Mesendoderm (in vitro differentiated cells): ENCODE measurements around the gene DUSP11. TPM values are rescaled to one million over a fixed set of nuclear protein-coding genes. Genes with fewer than 3 reads are reported as not detected.

Experiments
- DNase-seq: peaks from one replicate; pipeline ENCODE4 v3.0.0; 2013
- H2AK5ac ChIP-seq: 2 replicates; pipeline ENCODE4 v1.6.1; 2013; ENCODE audit warnings: low read length, inconsistent platforms
- H2BK120ac ChIP-seq: 2 replicates; pipeline ENCODE4 v1.6.1; 2013; ENCODE audit warnings: low read depth, mild to moderate bottlenecking, low read length, moderate library complexity, mixed read lengths
- H2BK15ac ChIP-seq: replicated peaks from 2 replicates; pipeline ENCODE4 v1.6.1; 2013; ENCODE audit warnings: low read depth, mild to moderate bottlenecking, moderate library complexity
- H2BK5ac ChIP-seq: 2 replicates; pipeline ENCODE4 v1.6.1; 2013; ENCODE audit warnings: low read length, inconsistent platforms
- H3K18ac ChIP-seq: 2 replicates; pipeline ENCODE4 v1.6.1; 2013; ENCODE audit warnings: mild to moderate bottlenecking, low read length, mixed read lengths
- H3K23ac ChIP-seq: one replicate; pipeline ENCODE4 v1.6.1; 2013; ENCODE audit warnings: low read length
- H3K27ac ChIP-seq: 2 replicates; pipeline ENCODE4 v1.5.1; 2013; ENCODE audit warnings: low read depth, mild to moderate bottlenecking, inconsistent platforms, low read length, moderate library complexity
- H3K27me3 ChIP-seq: 2 replicates; pipeline ENCODE4 v1.6.1; 2013; ENCODE audit warnings: low read length, control low read depth, mild to moderate bottlenecking, inconsistent platforms; ENCODE audit not compliant: insufficient read depth, poor library complexity
- H3K36me3 ChIP-seq: 2 replicates; pipeline ENCODE4 v1.6.1; 2013; ENCODE audit warnings: low read length, inconsistent platforms; ENCODE audit not compliant: control insufficient read depth, insufficient read depth
- H3K4ac ChIP-seq: one replicate; pipeline ENCODE4 v1.6.1; 2013; ENCODE audit warnings: low read depth, mild to moderate bottlenecking, low read length, moderate library complexity
- H3K4me1 ChIP-seq: 2 replicates; pipeline ENCODE4 v1.6.1; 2013; ENCODE audit warnings: low read depth, low read length, inconsistent platforms; ENCODE audit not compliant: control insufficient read depth
- H3K4me2 ChIP-seq: 2 replicates; pipeline ENCODE4 v1.6.1; 2013; ENCODE audit warnings: low read length
- H3K4me3 ChIP-seq: 2 replicates; pipeline ENCODE4 v1.5.1; 2013; ENCODE audit warnings: mild to moderate bottlenecking, low read length
- H3K56ac ChIP-seq: one replicate; pipeline ENCODE4 v1.6.1; 2013; ENCODE audit warnings: low read length
- H3K79me1 ChIP-seq: 2 replicates; pipeline ENCODE4 v1.6.1; 2013; ENCODE audit warnings: low read length, inconsistent platforms
- H3K79me2 ChIP-seq: 2 replicates; pipeline ENCODE4 v1.6.1; 2013; ENCODE audit warnings: mild to moderate bottlenecking, low read length; ENCODE audit not compliant: control insufficient read depth, insufficient read depth
- H3K9ac ChIP-seq: 2 replicates; pipeline ENCODE4 v1.6.1; 2013; ENCODE audit warnings: low read length, inconsistent platforms
- H4K5ac ChIP-seq: one replicate; pipeline ENCODE4 v1.6.1; 2013; ENCODE audit warnings: low read length
- H4K8ac ChIP-seq: one replicate; pipeline ENCODE4 v1.6.1; 2013; ENCODE audit warnings: low read depth, mild to moderate bottlenecking, control low read depth, low read length, moderate library complexity
- WGBS: extraction: QIAGEN DNeasy Blood & Tissue Kit; methylation state at CpG from one replicate; pipeline ENCODE4 v1.1.7; 2013; ENCODE audit warnings: low lambda C conversion rate, missing lambda C conversion rate; ENCODE audit not compliant: insufficient coverage; ENCODE audit errors: extremely low coverage; 5-methylcytosine and 5-hydroxymethylcytosine counted together
- polyA plus RNA-seq, 2 experiments: library from polyadenylated mRNA; stranded (reverse); fragments of 200-250 nt; gene quantifications; one replicate each; pipeline ENCODE4 v1.2.3, GENCODE V29; 2013

DUSP11 gene
- 29.4 TPM for polyA plus RNA-seq (2013, experiment 1 of 2)
- 33.2 TPM for polyA plus RNA-seq (2013, experiment 2 of 2)

DNA sequence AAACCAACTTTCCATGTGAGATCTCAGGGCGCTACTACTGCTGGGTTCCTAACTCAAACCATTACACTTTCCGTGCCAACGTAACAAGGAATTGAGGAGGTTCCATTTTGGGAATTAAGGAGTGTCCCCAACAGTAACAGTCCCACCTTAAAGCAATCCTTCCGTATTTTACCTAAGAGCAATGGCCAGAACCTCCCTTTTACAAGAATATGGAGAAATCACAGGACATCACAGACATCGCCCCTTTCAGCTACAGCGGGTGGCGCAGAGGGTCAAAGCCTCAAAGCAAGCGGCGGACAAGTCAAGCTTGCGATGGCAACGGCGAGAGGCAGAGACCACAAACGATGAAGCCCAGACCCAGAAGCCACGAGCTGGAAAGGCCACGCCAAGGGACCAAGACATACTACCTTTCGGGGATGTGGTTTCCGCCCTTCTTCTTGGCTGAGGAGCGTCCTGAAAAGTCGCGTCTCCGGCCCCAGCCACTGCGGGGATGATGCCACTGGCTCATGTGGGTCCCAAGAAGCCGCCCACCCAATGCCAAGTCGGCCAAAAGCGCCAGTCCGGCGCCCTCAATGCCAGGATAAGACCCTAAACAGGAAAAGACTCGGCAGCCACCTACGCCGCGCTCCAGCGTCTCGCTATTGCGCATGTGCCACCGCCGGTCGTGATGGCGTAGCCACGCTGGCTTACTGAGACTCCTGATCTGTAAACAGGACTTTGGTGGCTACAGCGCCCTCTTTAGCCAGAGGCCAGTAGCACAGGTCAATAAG lies at the start of gene DUSP11:
DUSP11 (minus strand) TSS at position 637 of the 770 bp plus-strand sequence; CDS start at position 508, 129 bp downstream.
- no peak within 1 kb of the TSS for H4K5ac ChIP-seq
- H2BK15ac ChIP-seq: no peak within 1 kb of the TSS
- H3K27me3 ChIP-seq: no peaks in the 10 kb centered on the region
- peak within 1 kb of the TSS; percentile 85 for H3K4me2 ChIP-seq
- H3K36me3 ChIP-seq: no peaks in the 10 kb centered on the region
- peak within 1 kb of the TSS; percentile 65 for H3K4me3 ChIP-seq
- no peak within 1 kb of the TSS for H2AK5ac ChIP-seq
- no peak within 1 kb of the TSS for H3K23ac ChIP-seq
- H2BK120ac ChIP-seq: no peak within 1 kb of the TSS
- no peaks in the 10 kb centered on the region for H3K4me1 ChIP-seq
- peak; percentile 97 for DNase-seq
- no peak within 1 kb of the TSS for H3K4ac ChIP-seq
- H3K18ac ChIP-seq: no peak within 1 kb of the TSS
- peak within 1 kb of the TSS; percentile 91 for H3K56ac ChIP-seq
- peaks cover 6% of the 10 kb centered on the region for H3K79me1 ChIP-seq
- no peak within 1 kb of the TSS for H2BK5ac ChIP-seq
- H3K79me2 ChIP-seq: peaks cover 8% of the 10 kb centered on the region
- no peak within 1 kb of the TSS for H4K8ac ChIP-seq
- H3K9ac ChIP-seq: peak within 1 kb of the TSS; percentile 89
- WGBS: no CpG with 5 or more reads among the region's 40 CpGs
- H3K27ac ChIP-seq: no peak within 1 kb of the TSS

DNA sequence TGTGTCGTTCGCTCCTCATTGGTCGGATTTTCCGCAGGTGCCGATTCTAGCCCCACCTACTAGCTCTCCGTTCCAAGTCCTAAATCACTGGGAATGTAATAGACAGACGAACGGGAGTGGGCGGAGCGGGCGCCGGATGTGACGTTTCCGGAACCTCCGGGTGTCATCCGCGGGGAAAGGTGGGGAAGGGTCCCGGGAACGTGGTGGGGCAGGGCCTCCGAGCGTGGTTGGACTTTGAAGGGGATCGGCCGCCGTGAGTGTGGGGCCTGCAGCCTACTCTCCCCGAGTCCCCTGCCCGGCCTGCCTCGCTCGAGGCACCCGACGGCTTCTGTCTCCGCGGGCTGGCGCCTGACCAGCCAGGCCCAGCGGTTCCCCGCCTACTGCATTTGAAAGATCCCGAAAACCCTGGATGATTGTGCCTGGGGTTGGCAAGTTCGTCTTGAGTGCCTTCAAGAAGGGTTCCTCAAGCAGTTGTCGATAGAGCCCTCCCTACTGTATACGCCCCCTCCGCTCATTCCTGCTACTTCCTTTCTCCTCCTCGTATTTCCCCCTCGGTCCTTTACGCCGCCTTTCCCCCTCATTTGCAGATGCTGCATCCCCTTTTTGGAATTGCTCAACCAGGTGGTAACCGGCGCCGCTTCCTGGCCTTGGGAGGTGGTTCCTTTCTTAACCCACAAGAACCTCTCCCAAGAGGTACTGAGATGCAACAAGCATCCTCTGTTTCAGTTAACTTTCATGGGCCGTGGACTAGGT lies 49.1 kb upstream of the DUSP11 start, which contains the start of gene STAMBP:
STAMBP (plus strand) TSS at position 144 of the 753 bp plus-strand sequence. CDS start 1,896 bp downstream, outside the sequence.
- no peak within 1 kb of the TSS for H3K23ac ChIP-seq
- H3K27ac ChIP-seq: peak within 1 kb of the TSS; percentile 60
- no peak within 1 kb of the TSS for H4K8ac ChIP-seq
- H2BK120ac ChIP-seq: no peak within 1 kb of the TSS
- peak; percentile 98 for DNase-seq
- peak within 1 kb of the TSS; percentile 81 for H3K4me2 ChIP-seq
- H3K27me3 ChIP-seq: no peaks in the 10 kb centered on the region
- no peaks in the 10 kb centered on the region for H3K36me3 ChIP-seq
- peaks cover 14% of the 10 kb centered on the region for H3K79me2 ChIP-seq
- H2BK15ac ChIP-seq: no peak within 1 kb of the TSS
- H2AK5ac ChIP-seq: no peak within 1 kb of the TSS
- H3K4ac ChIP-seq: no peak within 1 kb of the TSS
- peaks cover 7% of the 10 kb centered on the region for H3K79me1 ChIP-seq
- peak within 1 kb of the TSS; percentile 84 for H3K4me3 ChIP-seq
- no peaks in the 10 kb centered on the region for H3K4me1 ChIP-seq
- H3K18ac ChIP-seq: peak within 1 kb of the TSS; percentile 42
- peak within 1 kb of the TSS; percentile 91 for H3K9ac ChIP-seq
- WGBS: no CpG with 5 or more reads among the region's 48 CpGs
- H3K56ac ChIP-seq: peak within 1 kb of the TSS; percentile 96
- H4K5ac ChIP-seq: no peak within 1 kb of the TSS
- H2BK5ac ChIP-seq: no peak within 1 kb of the TSS

DNA sequence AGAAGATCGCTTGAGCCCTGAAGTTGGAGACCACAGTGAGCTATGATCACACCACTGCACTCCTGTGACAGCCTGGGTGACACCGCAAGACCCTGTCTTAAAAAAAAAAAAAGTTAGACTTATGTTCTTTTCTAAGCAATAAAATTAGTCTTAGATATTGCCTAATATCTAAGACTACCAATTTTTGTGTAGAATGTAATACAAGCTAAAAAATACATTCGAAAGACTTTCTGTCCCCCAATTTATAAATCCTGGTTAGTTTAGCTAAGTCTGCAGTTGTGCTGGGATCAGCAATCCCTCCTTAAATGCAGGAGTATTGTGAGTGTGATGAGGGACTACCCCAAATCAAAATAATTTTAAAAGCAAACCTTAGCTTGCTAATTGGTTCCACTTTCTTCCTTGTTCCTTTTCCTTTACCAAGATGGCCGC lies 48.5 kb upstream of the DUSP11 start:
- Histone ChIP-seq H3K36me3 (no peaks in the 10 kb centered on the region), H3K56ac (no peak overlapping the region), H4K5ac (no peak overlapping the region), H3K23ac (no peak overlapping the region), H3K18ac (no peak overlapping the region), H3K79me2 (peaks cover 14% of the 10 kb centered on the region), H3K9ac (no peak overlapping the region), H3K27me3 (no peaks in the 10 kb centered on the region), H2BK120ac (no peak overlapping the region), H3K4me2 (no peak overlapping the region), H3K4ac (no peak overlapping the region), H3K27ac (no peak overlapping the region), H3K79me1 (peaks cover 7% of the 10 kb centered on the region), H2BK15ac (no peak overlapping the region), H2AK5ac (no peak overlapping the region), H3K4me1 (no peaks in the 10 kb centered on the region), H4K8ac (no peak overlapping the region), H2BK5ac (no peak overlapping the region), H3K4me3 (no peak overlapping the region)
- WGBS: no CpG with 5 or more reads among the region's 4 CpGs
- no peak for DNase-seq

DNA sequence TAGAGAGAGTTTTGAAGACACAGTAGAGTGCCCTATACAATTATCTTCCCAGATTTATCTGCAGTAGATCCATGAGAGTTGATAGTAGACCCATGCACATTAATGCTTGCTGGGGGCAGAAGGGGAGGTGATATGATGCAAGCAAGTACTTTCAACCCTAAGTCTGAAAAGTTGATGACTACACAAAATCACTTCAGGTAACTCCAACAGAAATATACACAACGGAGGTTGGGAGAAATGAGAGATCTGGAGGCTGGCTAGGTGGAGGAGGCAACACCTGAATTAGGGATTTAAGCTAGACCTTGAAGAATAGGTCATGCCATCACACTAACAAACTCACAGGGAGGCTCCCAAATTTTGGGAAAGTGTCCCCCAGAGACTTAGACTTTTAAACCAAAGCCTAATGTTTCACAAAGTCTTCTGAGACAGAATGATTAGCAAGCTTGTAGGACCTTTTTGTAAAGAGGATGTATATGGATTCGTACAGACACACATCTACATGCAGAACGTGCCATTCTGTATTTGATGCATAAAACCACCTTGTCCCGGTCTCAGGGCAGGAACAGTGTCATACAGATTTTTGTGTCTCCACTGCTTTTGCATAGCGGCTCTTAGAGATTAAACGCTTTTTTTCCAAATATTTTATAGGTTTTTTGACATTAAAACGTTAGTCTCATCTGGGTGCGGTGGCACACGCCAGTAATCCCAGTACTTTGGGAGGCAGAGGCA lies 47.9 kb upstream of the DUSP11 start:
- Histone ChIP-seq H2BK120ac (no peak overlapping the region), H2BK5ac (no peak overlapping the region), H2AK5ac (no peak overlapping the region), H4K8ac (no peak overlapping the region), H3K79me1 (peaks cover 7% of the 10 kb centered on the region), H4K5ac (no peak overlapping the region), H3K27me3 (no peaks in the 10 kb centered on the region), H3K79me2 (peaks cover 14% of the 10 kb centered on the region), H3K9ac (no peak overlapping the region), H3K23ac (no peak overlapping the region), H3K4ac (no peak overlapping the region), H3K36me3 (no peaks in the 10 kb centered on the region), H3K4me3 (no peak overlapping the region), H2BK15ac (no peak overlapping the region), H3K4me1 (no peaks in the 10 kb centered on the region), H3K27ac (no peak overlapping the region), H3K56ac (no peak overlapping the region), H3K4me2 (no peak overlapping the region), H3K18ac (no peak overlapping the region)
- no peak for DNase-seq
- WGBS: no CpG with 5 or more reads among the region's 9 CpGs

DNA sequence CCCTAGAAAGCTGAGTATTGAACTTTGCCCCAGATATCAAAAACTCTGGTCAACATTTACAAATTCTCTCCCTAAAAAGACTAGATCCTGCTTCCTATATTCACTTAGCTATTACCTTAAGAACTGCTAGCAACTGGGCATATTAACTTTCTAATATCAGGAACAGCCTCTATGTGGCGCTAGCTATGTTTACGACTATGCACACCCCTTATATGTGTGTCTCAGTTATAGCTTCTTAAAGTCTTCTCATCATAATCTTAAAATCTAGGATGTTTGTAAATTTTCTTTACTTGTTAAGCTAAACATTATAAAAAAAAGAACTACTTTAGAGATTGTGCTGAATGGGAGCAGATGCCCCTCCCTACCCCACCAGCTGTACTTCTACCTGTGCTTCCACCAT lies 47.1 kb upstream of the DUSP11 start:
- Histone ChIP-seq H2BK120ac (no peak overlapping the region), H2BK5ac (no peak overlapping the region), H3K27ac (no peak overlapping the region), H3K18ac (no peak overlapping the region), H3K23ac (no peak overlapping the region), H3K4me3 (no peak overlapping the region), H4K8ac (no peak overlapping the region), H2BK15ac (no peak overlapping the region), H4K5ac (no peak overlapping the region), H3K56ac (no peak overlapping the region), H3K79me1 (peaks cover 7% of the 10 kb centered on the region), H3K36me3 (no peaks in the 10 kb centered on the region), H3K4me1 (no peaks in the 10 kb centered on the region), H3K27me3 (no peaks in the 10 kb centered on the region), H2AK5ac (no peak overlapping the region), H3K79me2 (peaks cover 14% of the 10 kb centered on the region), H3K4ac (no peak overlapping the region), H3K4me2 (no peak overlapping the region), H3K9ac (no peak overlapping the region)
- no peak for DNase-seq
- WGBS: no CpG with 5 or more reads among the region's 2 CpGs
